T-cell (primary cell): Measurements from ENCODE around the gene AP2A2. TPM values are rescaled to one million over a fixed set of nuclear protein-coding genes. Genes with fewer than 3 reads are reported as not detected.

Experiments
- ATAC-seq, 4 experiments: fragments of 200-7000 bp in 3 of 4; fragments of 150-1000 bp in 1 of 4; cut with Tn5 transposase; replicated peaks in 1 of 4; 1 replicate in 3 of 4; 2 replicates in 1 of 4; pipeline ENCODE4 v1.10.0; 2021; ENCODE audit warnings: moderate library complexity in 3 of 4, mild to moderate bottlenecking in 2 of 4, moderate number of reproducible peaks in 1 of 4
- CTCF ChIA-PET, 2 donors: fragments of 300-600 bp; sonication (Branson Sonifier 250); formaldehyde crosslinking; loops; one replicate each; lab custom pipeline; 2022; ENCODE audit warnings: antibody characterized with exemption in 2 of 2; lab: Charles Lee
- POLR2A ChIA-PET, 2 donors: fragments of 300-600 bp; sonication (Branson Sonifier 250); formaldehyde crosslinking; loops; one replicate each; lab custom pipeline; 2022; ENCODE audit warnings: antibody characterized with exemption in 2 of 2; lab: Charles Lee
- DNase-seq, 35 experiments: peaks; one replicate each; pipeline versions ENCODE4 v3.0.0 to v3.0.0-alpha.2; 2013 to 2023
- H3K27ac ChIP-seq: one replicate; pipeline ENCODE4 v1.5.1; 2013; ENCODE audit warnings: low read length
- H3K27me3 ChIP-seq, 2 experiments: replicated peaks in 1 of 2; 1 replicate in 1 of 2; 2 replicates in 1 of 2; pipeline versions ENCODE4 v1.6.1 to v1.7.0; 2013; ENCODE audit warnings: low read length in 1 of 2, mixed read lengths in 1 of 2; ENCODE audit not compliant: control insufficient read depth in 2 of 2, insufficient read depth in 2 of 2; ENCODE audit errors: extremely low read depth in 1 of 2
- H3K36me3 ChIP-seq, 2 donors: 1 replicate in 1 of 2; 2 replicates in 1 of 2; pipeline versions ENCODE4 v1.6.1 to v1.7.0; 2013; ENCODE audit warnings: low read length in 1 of 2; ENCODE audit not compliant: control insufficient read depth in 2 of 2, insufficient read depth in 1 of 2; ENCODE audit errors: extremely low read depth in 1 of 2
- H3K4me1 ChIP-seq, 2 experiments: 1 replicate in 1 of 2; 2 replicates in 1 of 2; pipeline versions ENCODE4 v1.6.1 to v1.7.0; 2013; ENCODE audit warnings: low read length in 2 of 2, mixed read lengths in 1 of 2; ENCODE audit not compliant: insufficient read depth in 2 of 2, control insufficient read depth in 1 of 2; ENCODE audit errors: extremely low read depth in 1 of 2
- H3K4me3 ChIP-seq, 2 donors: 1 replicate in 1 of 2; 2 replicates in 1 of 2; pipeline versions ENCODE4 v1.5.1 to v1.7.0; 2013; ENCODE audit warnings: mild to moderate bottlenecking in 2 of 2, low read length in 1 of 2, moderate library complexity in 1 of 2; ENCODE audit not compliant: control insufficient read depth in 1 of 2; ENCODE audit errors: extremely low read depth in 1 of 2
- H3K9me3 ChIP-seq: 2 replicates; pipeline ENCODE4 v1.7.0; 2013
- H3K27ac Mint-ChIP-seq, 2 donors: one replicate each; pipeline ENCODE4 v1.8.0; 2020 to 2021; ENCODE audit warnings: mild to moderate bottlenecking in 2 of 2, mixed read lengths in 2 of 2
- H3K27me3 Mint-ChIP-seq, 2 donors: one replicate each; pipeline ENCODE4 v1.8.0; 2021 to 2022; ENCODE audit warnings: mixed read lengths in 2 of 2
- H3K36me3 Mint-ChIP-seq: one replicate; pipeline ENCODE4 v1.8.0; 2021; ENCODE audit warnings: mixed read lengths
- H3K4me1 Mint-ChIP-seq, 3 donors: one replicate each; pipeline ENCODE4 v1.8.0; 2020 to 2022; ENCODE audit warnings: mixed read lengths in 3 of 3, mild to moderate bottlenecking in 1 of 3
- H3K4me3 Mint-ChIP-seq, 3 donors: one replicate each; pipeline ENCODE4 v1.8.0; 2020 to 2022; ENCODE audit warnings: mild to moderate bottlenecking in 3 of 3, mixed read lengths in 3 of 3, moderate library complexity in 3 of 3
- H3K9me3 Mint-ChIP-seq, 3 donors: one replicate each; pipeline ENCODE4 v1.8.0; 2020 to 2022; ENCODE audit warnings: mixed read lengths in 3 of 3
- WGBS: methylation state at CpG from one replicate; pipeline ENCODE4 v1.1.5; 2013; ENCODE audit warnings: missing lambda C conversion rate; ENCODE audit not compliant: insufficient coverage; 5-methylcytosine and 5-hydroxymethylcytosine counted together
- total RNA-seq, 35 experiments: library from RNA in 6 of 35; stranded (reverse) in 6 of 35; fragments of 120-200 nt in 1 of 35; gene quantifications; one replicate each; pipeline versions ENCODE4 v1.2.1 to v1.2.4 and lab custom pipeline; 2013 to 2026

Gene AP2A2
- total RNA-seq, 5 donors from 2014 or later (not counting 1 experiment from before 2014, with no cell fraction given): 59.6 to 85.3 (median 70.8) TPM

- Histone ChIP-seq H3K9me3 (no peaks in the 10 kb centered on the region), H3K27me3 (no peaks in the 10 kb centered on the region), H3K27ac (no peak overlapping the region), H3K4me1 (no peaks in the 10 kb centered on the region), H3K4me3 (no peak overlapping the region), H3K36me3 (no peaks in the 10 kb centered on the region)
- no peak overlapping the region for H3K27ac Mint-ChIP-seq
- WGBS: 85% methylated on average over 33 of the region's 35 CpGs
- H3K9me3 Mint-ChIP-seq: no peaks in the 10 kb centered on the region
- no peak overlapping the region for H3K4me3 Mint-ChIP-seq
- H3K36me3 Mint-ChIP-seq: peaks cover 7% of the 10 kb centered on the region
- H3K27me3 Mint-ChIP-seq: no peaks in the 10 kb centered on the region
- no peaks in the 10 kb centered on the region for H3K4me1 Mint-ChIP-seq
- ChIA-PET CTCF (no interaction called here), POLR2A (interaction anchor here in 1 of 2 donors (0.5 kb wide), 1 partner anchor 283 kb away, joined by 6 read pairs; no protein-coding TSS in a partner anchor)
- DNase-seq: no peak
- no peak for ATAC-seq
These were observed 99.9 kb downstream of the AP2A2 start for GRCh38 chr11:1025410-1026162.

- WGBS: 91% methylated on average over 14 of the region's 14 CpGs
- H3K36me3 ChIP-seq: no peaks in the 10 kb centered on the region
These were observed 100.4 kb downstream of the AP2A2 start for GRCh38 chr11:1026163-1026450.

GRCh38 chr11:1026641-1027482, 101.2 kb downstream of the AP2A2 start:
- POLR2A ChIA-PET: no interaction called here
- Mint-ChIP-seq H3K9me3 (no peaks in the 10 kb centered on the region), H3K4me3 (no peak overlapping the region), H3K36me3 (peaks cover 7% of the 10 kb centered on the region), H3K27me3 (no peaks in the 10 kb centered on the region), H3K4me1 (no peaks in the 10 kb centered on the region), H3K27ac (no peak overlapping the region)
- no peak for ATAC-seq
- Histone ChIP-seq H3K4me1 (no peaks in the 10 kb centered on the region), H3K36me3 (no peaks in the 10 kb centered on the region), H3K27me3 (no peaks in the 10 kb centered on the region), H3K9me3 (no peaks in the 10 kb centered on the region), H3K4me3 (no peak overlapping the region), H3K27ac (no peak overlapping the region)
- CTCF ChIA-PET: no interaction called here
- WGBS: 82% methylated on average over 46 of the region's 46 CpGs
- DNase-seq: no peak

More at GRCh38 chr11:1026163-1026450, 100.4 kb downstream of the AP2A2 start:
- Mint-ChIP-seq H3K27me3 (no peaks in the 10 kb centered on the region), H3K27ac (no peak overlapping the region), H3K9me3 (no peaks in the 10 kb centered on the region), H3K4me1 (no peaks in the 10 kb centered on the region), H3K36me3 (peaks cover 7% of the 10 kb centered on the region), H3K4me3 (no peak overlapping the region)
- H3K4me3 ChIP-seq: no peak overlapping the region
- H3K27me3 ChIP-seq: no peaks in the 10 kb centered on the region
- DNase-seq (no peak), ATAC-seq (no peak)
- POLR2A ChIA-PET: interaction anchor here in 1 of 2 donors (0.5 kb wide), 1 partner anchor 283 kb away, joined by 6 read pairs; no protein-coding TSS in a partner anchor
- no peaks in the 10 kb centered on the region for H3K9me3 ChIP-seq
- H3K4me1 ChIP-seq: no peaks in the 10 kb centered on the region
- CTCF ChIA-PET: no interaction called here
- H3K27ac ChIP-seq: no peak overlapping the region

- no peak overlapping the region for H3K4me3 ChIP-seq
- DNase-seq (no peak), ATAC-seq (no peak)
- Mint-ChIP-seq H3K9me3 (peaks cover 0 to 7% (median 0%) of the 10 kb centered on the region in 3 donors), H3K4me1 (no peaks in the 10 kb centered on the region), H3K27ac (no peak overlapping the region), H3K4me3 (no peak overlapping the region), H3K36me3 (peaks cover 6% of the 10 kb centered on the region), H3K27me3 (no peaks in the 10 kb centered on the region)
- H3K27me3 ChIP-seq: no peaks in the 10 kb centered on the region
- H3K9me3 ChIP-seq: no peaks in the 10 kb centered on the region
- 86% methylated on average over 29 of the region's 36 CpGs for WGBS
- H3K4me1 ChIP-seq: no peaks in the 10 kb centered on the region
- no peak overlapping the region for H3K27ac ChIP-seq
- ChIA-PET CTCF (no interaction called here), POLR2A (no interaction called here)
- H3K36me3 ChIP-seq: no peaks in the 10 kb centered on the region
These were observed 102.0 kb downstream of the AP2A2 start for GRCh38 chr11:1027483-1028290.

- no peak for DNase-seq
- POLR2A ChIA-PET: no interaction called here
- Histone ChIP-seq H3K4me3 (no peak overlapping the region), H3K36me3 (no peaks in the 10 kb centered on the region), H3K9me3 (no peaks in the 10 kb centered on the region), H3K4me1 (no peaks in the 10 kb centered on the region), H3K27ac (no peak overlapping the region), H3K27me3 (no peaks in the 10 kb centered on the region)
- Mint-ChIP-seq H3K9me3 (peaks cover 0 to 7% (median 0%) of the 10 kb centered on the region in 3 donors), H3K4me1 (no peaks in the 10 kb centered on the region), H3K27ac (no peak overlapping the region), H3K4me3 (no peak overlapping the region), H3K27me3 (no peaks in the 10 kb centered on the region), H3K36me3 (peaks cover under 1% of the 10 kb centered on the region)
- 93% methylated on average over 16 of the region's 17 CpGs for whole genome bisulfite sequencing
- no peak for ATAC-seq
- CTCF ChIA-PET: no interaction called here
These were observed 102.5 kb downstream of the AP2A2 start for GRCh38 chr11:1028291-1028540.

GRCh38 chr11:1028616-1029015, 102.9 kb downstream of the AP2A2 start:
- Histone ChIP-seq H3K27ac (no peak overlapping the region), H3K4me1 (no peaks in the 10 kb centered on the region), H3K9me3 (no peaks in the 10 kb centered on the region), H3K36me3 (no peaks in the 10 kb centered on the region), H3K4me3 (no peak overlapping the region), H3K27me3 (no peaks in the 10 kb centered on the region)
- POLR2A ChIA-PET: no interaction called here
- DNase-seq (no peak), ATAC-seq (no peak)
- Mint-ChIP-seq H3K27ac (no peak overlapping the region), H3K36me3 (no peaks in the 10 kb centered on the region), H3K4me3 (no peak overlapping the region), H3K4me1 (no peaks in the 10 kb centered on the region), H3K27me3 (no peaks in the 10 kb centered on the region), H3K9me3 (peaks cover 0 to 7% (median 0%) of the 10 kb centered on the region in 3 donors)
- CTCF ChIA-PET: no interaction called here
- WGBS: 82% methylated on average over 14 of the region's 14 CpGs
